Measurements from ENCODE around the gene COG8. TPM values are rescaled to one million over a fixed set of nuclear protein-coding genes. Genes with fewer than 3 reads are reported as not detected.

Gene COG8
- total and polyA plus RNA-seq, 2 experiments from 2014 or later = 30.2 to 41.5 TPM

- Histone ChIP-seq H3K36me3 (replicated peaks; ENCODE audit: insufficient read depth, low read depth) (no peaks in the 10 kb centered on the region), H3K4me3 (no peak overlapping the region), H3K27ac (no peak overlapping the region), H3K79me2 (peaks cover 28% of the 10 kb centered on the region), H3K27me3 (no peaks in the 10 kb centered on the region), H3K9me2 (replicated peaks; ENCODE audit: insufficient read depth) (no peaks in the 10 kb centered on the region), H2AFZ (no peak overlapping the region), H3K9me3 (ENCODE audit: low read depth) (no peaks in the 10 kb centered on the region), H4K20me1 (ENCODE audit: insufficient read depth, poor library complexity, severe bottlenecking) (peaks cover 14% of the 10 kb centered on the region), H3K4me2 (no peak overlapping the region), H3K4me1 (ENCODE audit: insufficient read depth) (peaks cover 8% of the 10 kb centered on the region)
- no peak for TF ChIP-seq EZH2 (IDR thresholded peaks at IDR 0.05; ENCODE audit: borderline replicate concordance)
- TF ChIP-seq EZH2phosphoT487 (IDR thresholded peaks at IDR 0.05; ENCODE audit: low read depth, severe bottlenecking, unreplicated experiment) = no peak
- no peak for TF ChIP-seq CTCF (IDR thresholded peaks at IDR 0.05; ENCODE audit: poor library complexity)
- no peak for DNase-seq (ENCODE audit: low spot score)
- WGBS (ENCODE audit: low lambda C conversion rate, missing lambda C conversion rate) = 97% methylated on average over 12 of the region's 12 CpGs
Measured at GRCh38 chr16:69309316-69309715, 30.0 kb downstream of the COG8 start.

GRCh38 chr16:69307856-69308255 is 31.5 kb downstream of the COG8 start:
- WGBS (ENCODE audit: low lambda C conversion rate, missing lambda C conversion rate) = 97% methylated on average over 2 of the region's 2 CpGs
- Histone ChIP-seq H3K4me1 (ENCODE audit: insufficient read depth) (peaks cover 7% of the 10 kb centered on the region), H3K79me2 (peaks cover 13% of the 10 kb centered on the region), H3K4me3 (no peak overlapping the region), H3K36me3 (replicated peaks; ENCODE audit: insufficient read depth, low read depth) (no peaks in the 10 kb centered on the region), H2AFZ (no peak overlapping the region), H3K9me2 (replicated peaks; ENCODE audit: insufficient read depth) (no peaks in the 10 kb centered on the region), H3K27me3 (no peaks in the 10 kb centered on the region), H3K9me3 (ENCODE audit: low read depth) (no peaks in the 10 kb centered on the region), H3K27ac (no peak overlapping the region), H4K20me1 (ENCODE audit: insufficient read depth, poor library complexity, severe bottlenecking) (peaks cover 9% of the 10 kb centered on the region), H3K4me2 (no peak overlapping the region)
- DNase-seq (ENCODE audit: low spot score) = no peak
- TF ChIP-seq CTCF (IDR thresholded peaks at IDR 0.05; ENCODE audit: poor library complexity) (no peak), EZH2 (IDR thresholded peaks at IDR 0.05; ENCODE audit: borderline replicate concordance) (no peak), EZH2phosphoT487 (IDR thresholded peaks at IDR 0.05; ENCODE audit: low read depth, severe bottlenecking, unreplicated experiment) (no peak)

DNA sequence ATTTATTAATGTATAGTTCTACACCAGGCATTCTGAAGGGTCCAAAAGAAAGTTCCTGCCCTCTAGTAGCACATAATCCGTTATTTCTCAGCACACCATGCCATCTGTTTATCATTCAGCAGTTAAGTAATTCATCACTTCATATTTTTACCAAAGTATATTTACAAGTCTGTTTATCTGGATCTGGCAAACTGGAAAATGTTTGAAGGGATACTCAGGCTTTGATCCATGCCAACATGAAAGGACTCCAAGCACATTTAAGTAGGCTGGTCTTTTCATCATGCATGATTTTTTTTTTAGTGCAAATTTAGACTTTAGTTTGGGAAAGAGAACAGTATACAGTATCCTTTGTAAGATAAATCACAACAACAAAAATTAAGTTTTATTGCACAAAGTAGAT is 32.3 kb downstream of the COG8 start:
- H3K4me2 ChIP-seq = no peak overlapping the region
- peaks cover under 1% of the 10 kb centered on the region for H3K4me1 ChIP-seq (ENCODE audit: insufficient read depth)
- TF ChIP-seq EZH2 (IDR thresholded peaks at IDR 0.05; ENCODE audit: borderline replicate concordance) (no peak), CTCF (IDR thresholded peaks at IDR 0.05; ENCODE audit: poor library complexity) (no peak), EZH2phosphoT487 (IDR thresholded peaks at IDR 0.05; ENCODE audit: low read depth, severe bottlenecking, unreplicated experiment) (no peak)
- H4K20me1 ChIP-seq (ENCODE audit: insufficient read depth, poor library complexity, severe bottlenecking) = peaks cover 3% of the 10 kb centered on the region
- H3K27me3 ChIP-seq = no peaks in the 10 kb centered on the region
- DNase-seq (ENCODE audit: low spot score) = no peak
- WGBS (ENCODE audit: low lambda C conversion rate, missing lambda C conversion rate) = 64% methylated on average over 1 of the region's 1 CpG
- H3K27ac ChIP-seq = no peak overlapping the region
- no peaks in the 10 kb centered on the region for H3K36me3 ChIP-seq (replicated peaks; ENCODE audit: insufficient read depth, low read depth)
- no peak overlapping the region for H2AFZ ChIP-seq
- H3K4me3 ChIP-seq = no peak overlapping the region
- H3K9me3 ChIP-seq (ENCODE audit: low read depth) = no peaks in the 10 kb centered on the region
- peaks cover 5% of the 10 kb centered on the region for H3K79me2 ChIP-seq
- no peaks in the 10 kb centered on the region for H3K9me2 ChIP-seq (replicated peaks; ENCODE audit: insufficient read depth)

DNA sequence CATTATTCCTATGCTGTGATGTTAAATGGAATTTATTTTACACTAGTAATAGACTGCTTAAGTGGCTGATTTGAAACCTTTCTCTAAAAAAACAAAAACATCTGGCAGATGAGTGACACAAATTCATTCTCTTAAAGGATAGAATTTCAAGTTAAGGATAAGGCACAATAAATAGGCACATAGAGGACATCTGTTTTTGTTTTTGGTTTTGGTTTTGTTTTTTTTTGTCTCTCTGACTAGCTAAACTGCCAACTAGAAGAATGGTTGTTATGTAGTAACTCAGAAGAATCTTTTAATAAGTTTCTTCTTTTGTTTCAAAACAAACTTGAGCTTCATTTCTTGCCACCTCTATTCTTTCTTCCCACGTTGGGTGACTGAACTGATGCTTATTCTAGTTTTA is 33.3 kb downstream of the COG8 start:
- no peak overlapping the region for H2AFZ ChIP-seq
- no peaks in the 10 kb centered on the region for H3K9me3 ChIP-seq (ENCODE audit: low read depth)
- H4K20me1 ChIP-seq (ENCODE audit: insufficient read depth, poor library complexity, severe bottlenecking) = no peaks in the 10 kb centered on the region
- H3K27me3 ChIP-seq = no peaks in the 10 kb centered on the region
- no peak for DNase-seq (ENCODE audit: low spot score)
- 79% methylated on average over 1 of the region's 1 CpG for WGBS (ENCODE audit: low lambda C conversion rate, missing lambda C conversion rate)
- no peak overlapping the region for H3K27ac ChIP-seq
- no peaks in the 10 kb centered on the region for H3K9me2 ChIP-seq (replicated peaks; ENCODE audit: insufficient read depth)
- no peaks in the 10 kb centered on the region for H3K36me3 ChIP-seq (replicated peaks; ENCODE audit: insufficient read depth, low read depth)
- no peaks in the 10 kb centered on the region for H3K79me2 ChIP-seq
- H3K4me2 ChIP-seq = no peak overlapping the region
- no peaks in the 10 kb centered on the region for H3K4me1 ChIP-seq (ENCODE audit: insufficient read depth)
- no peak for TF ChIP-seq CTCF (IDR thresholded peaks at IDR 0.05; ENCODE audit: poor library complexity)
- no peak for TF ChIP-seq EZH2 (IDR thresholded peaks at IDR 0.05; ENCODE audit: borderline replicate concordance)
- TF ChIP-seq EZH2phosphoT487 (IDR thresholded peaks at IDR 0.05; ENCODE audit: low read depth, severe bottlenecking, unreplicated experiment) = no peak
- H3K4me3 ChIP-seq = no peak overlapping the region
